Right renal cortex interstitium (tissue), 3 donors: ENCODE measurements around the gene CPTP. TPM values are rescaled to one million over a fixed set of nuclear protein-coding genes. Genes with fewer than 3 reads are reported as not detected.

Experiments used
- DNase-seq, 3 donors: peaks; one replicate each; pipeline ENCODE4 v3.0.0-alpha.2; 2013; ENCODE audit warnings: low read depth in 3 of 3, low spot score in 2 of 3
- polyA plus RNA-seq, 3 donors: library from polyadenylated mRNA; unstranded; fragments of 120-200 nt; gene quantifications; one replicate each; pipeline ENCODE4 v1.2.1, GENCODE V29; 2013; ENCODE audit not compliant: insufficient read length in 3 of 3

Gene CPTP
- polyA plus RNA-seq, 3 donors = 9.1 to 12.9 (median 10.1) TPM

- DNase-seq = no peak
Measured at GRCh38 chr1:1332774-1333480, 8.3 kb downstream of the CPTP start.

DNA sequence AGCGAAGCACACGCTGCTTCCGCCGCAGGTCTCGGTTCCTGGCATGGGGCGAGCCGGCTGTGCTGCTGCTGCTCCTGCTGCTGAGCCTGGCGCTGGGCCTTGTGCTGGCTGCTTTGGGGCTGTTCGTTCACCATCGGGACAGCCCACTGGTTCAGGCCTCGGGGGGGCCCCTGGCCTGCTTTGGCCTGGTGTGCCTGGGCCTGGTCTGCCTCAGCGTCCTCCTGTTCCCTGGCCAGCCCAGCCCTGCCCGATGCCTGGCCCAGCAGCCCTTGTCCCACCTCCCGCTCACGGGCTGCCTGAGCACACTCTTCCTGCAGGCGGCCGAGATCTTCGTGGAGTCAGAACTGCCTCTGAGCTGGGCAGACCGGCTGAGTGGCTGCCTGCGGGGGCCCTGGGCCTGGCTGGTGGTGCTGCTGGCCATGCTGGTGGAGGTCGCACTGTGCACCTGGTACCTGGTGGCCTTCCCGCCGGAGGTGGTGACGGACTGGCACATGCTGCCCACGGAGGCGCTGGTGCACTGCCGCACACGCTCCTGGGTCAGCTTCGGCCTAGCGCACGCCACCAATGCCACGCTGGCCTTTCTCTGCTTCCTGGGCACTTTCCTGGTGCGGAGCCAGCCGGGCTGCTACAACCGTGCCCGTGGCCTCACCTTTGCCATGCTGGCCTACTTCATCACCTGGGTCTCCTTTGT, 9.1 kb downstream of the CPTP start:
- no peak for DNase-seq

GRCh38 chr1:1334835-1335234, 10.2 kb downstream of the CPTP start:
- DNase-seq = no peak

GRCh38 chr1:1335283-1335682, 10.7 kb downstream of the CPTP start:
- no peak for DNase-seq

- no peak for DNase-seq
Measured at GRCh38 chr1:1335792-1336248, 11.2 kb downstream of the CPTP start.

GRCh38 chr1:1336446-1336845, 11.8 kb downstream of the CPTP start:
- no peak for DNase-seq

- DNase-seq = no peak
Measured at GRCh38 chr1:1336931-1337792, 12.6 kb downstream of the CPTP start.

DNA sequence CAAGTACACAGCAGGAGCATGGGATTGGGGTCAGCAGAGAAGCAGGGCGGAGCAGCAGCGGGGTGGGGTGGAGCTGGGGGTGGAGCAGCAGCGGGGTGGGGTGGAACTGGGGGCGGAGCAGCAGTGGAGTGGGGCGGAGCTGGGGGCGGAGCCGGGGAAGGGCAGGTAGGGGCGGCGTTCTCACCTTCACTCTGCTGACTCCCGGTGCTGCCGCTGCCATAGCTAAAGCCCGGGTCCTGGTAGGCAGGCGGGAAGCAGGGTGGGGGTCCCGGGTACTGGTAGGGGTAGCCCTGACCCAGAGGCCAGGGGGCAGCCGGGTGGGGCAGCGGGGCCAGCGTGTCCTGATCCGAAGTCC, 13.2 kb downstream of the CPTP start:
- DNase-seq = no peak

DNA sequence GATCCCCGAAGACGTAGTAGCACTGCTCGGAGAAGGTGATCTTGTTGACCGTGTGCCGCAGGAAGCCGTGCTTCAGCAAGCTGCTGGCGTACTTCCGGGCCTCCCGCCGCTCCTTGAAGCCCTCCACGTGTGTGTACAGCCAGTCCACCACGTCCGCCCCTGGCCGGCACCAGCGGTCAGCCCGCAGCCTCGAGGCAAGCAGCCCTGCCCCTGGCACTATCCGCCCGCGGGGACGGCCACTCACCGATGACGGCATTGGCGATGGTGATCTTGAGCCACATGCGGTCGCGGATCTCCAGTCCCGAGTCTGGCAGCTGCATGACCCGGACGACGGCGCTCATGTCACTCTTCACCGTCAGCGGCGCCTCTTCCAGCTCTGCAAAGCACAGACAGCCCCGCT, 13.7 kb downstream of the CPTP start:
- no peak for DNase-seq

DNA sequence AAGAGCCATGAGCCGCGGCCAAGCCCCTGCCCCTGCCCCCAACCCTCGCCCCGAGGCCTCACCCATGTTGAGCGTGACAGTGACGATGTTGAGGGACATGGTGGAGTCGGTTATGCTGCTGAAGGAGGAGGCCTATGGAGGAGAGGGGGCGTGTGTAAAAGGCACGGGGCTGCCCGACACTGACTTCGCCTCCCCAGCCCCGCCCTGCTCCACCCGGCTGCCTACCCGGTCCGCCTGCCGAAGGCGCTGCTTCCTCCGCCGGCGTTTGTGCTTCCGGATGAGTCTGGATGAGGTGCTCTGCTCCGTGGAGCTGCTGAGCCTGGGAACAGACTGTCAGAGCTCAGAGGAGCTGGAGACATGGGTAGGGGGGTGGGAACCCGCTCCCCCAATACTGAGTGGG, 15.6 kb downstream of the CPTP start:
- no peak for DNase-seq

DNA sequence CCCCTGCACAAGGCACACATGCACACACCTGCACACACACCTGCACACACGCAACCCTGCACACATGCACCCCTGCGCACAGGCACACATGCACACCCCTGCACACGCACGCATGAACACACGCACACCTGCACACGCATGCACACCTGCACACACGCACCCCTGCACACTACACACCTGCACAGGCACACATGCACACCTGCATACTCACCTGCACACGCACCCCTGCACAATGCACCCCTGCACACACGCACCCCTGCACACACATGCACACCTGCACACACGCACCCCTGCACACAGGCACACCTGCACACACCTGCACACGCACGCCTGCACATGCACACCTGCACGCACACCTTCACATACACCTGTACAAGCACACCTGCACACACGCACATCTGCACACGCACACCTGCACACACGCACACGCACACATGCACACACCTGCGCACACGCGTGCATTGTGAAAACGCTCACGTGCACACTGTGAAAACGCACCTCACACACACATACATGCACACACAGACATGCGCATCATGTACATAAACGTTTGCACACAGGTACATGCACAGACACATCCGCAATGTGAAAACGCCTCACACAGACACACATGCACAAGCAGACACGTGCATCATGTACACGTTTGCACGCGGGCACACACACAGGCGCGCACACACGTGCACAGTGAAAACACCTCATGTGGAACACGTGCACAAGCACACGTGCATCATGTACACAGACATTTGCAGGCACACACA, 16.4 kb downstream of the CPTP start:
- DNase-seq = no peak

GRCh38 chr1:1341549-1342021, 17.0 kb downstream of the CPTP start:
- DNase-seq = no peak

GRCh38 chr1:1342061-1342562, 17.5 kb downstream of the CPTP start:
- no peak for DNase-seq

- DNase-seq = no peak
Measured at GRCh38 chr1:1342584-1343115, 18.0 kb downstream of the CPTP start.

GRCh38 chr1:1343811-1344421, 19.3 kb downstream of the CPTP start:
- DNase-seq = no peak

DNA sequence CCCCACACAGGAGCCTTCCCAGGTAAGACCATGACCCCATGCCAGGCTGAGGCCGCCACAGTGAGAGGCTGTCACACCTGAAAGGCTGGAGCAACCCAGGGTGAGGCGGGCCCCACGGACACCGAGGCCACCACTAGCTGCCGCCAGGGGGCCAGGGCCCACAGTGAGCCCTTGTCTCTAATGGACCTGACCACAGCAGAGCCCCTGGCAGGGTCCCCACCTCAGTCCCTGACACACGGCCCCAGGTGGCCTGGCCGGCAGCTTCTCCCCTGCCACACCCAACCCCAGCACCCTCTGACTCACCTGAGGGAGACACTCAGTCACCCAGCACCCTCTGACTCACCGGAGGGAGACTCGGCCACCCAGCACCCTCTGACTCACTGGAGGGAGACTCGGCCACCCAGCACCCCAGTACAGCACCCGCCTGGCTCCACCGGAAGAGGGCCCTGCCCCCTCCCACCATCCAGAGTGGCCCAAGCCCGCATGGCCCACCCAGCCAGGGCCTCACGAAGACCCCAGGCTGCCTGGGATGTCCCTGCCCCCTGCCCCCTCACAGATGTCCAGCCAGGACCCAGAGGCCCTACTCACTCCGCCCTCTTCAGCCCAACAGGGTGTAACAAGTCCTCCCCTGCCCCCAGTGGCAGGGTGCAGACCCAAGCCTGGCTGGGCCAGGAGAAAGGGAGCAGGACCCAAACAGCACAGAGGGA, 20.2 kb downstream of the CPTP start:
- no peak for DNase-seq

DNA sequence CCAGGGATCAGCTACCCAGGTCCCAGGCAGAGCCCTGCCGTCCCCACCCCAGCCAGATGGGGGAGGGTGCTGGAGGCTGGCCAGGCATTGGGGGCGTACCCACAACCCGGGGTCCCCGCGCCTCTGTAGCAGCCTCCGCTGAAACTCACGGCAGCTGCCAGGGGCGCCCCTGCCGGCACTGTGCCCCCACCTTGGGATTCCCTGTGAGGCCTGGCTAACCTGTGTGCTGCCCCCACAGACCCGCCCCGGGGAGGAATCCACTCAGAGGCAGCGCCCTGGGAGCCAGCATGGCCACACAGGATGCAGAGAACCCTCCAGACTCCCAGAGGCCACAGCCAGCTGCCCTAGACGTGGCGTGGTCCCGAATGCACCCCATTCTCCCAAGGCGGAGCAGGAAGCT, 20.8 kb downstream of the CPTP start:
- no peak for DNase-seq

- no peak for DNase-seq
Measured at GRCh38 chr1:1345860-1346500, 21.4 kb downstream of the CPTP start.

GRCh38 chr1:1346501-1346890, 21.9 kb downstream of the CPTP start:
- no peak for DNase-seq
